H1 (cell line): ENCODE results near the gene CFAP74. TPM values are rescaled to one million over a fixed set of nuclear protein-coding genes. Genes with fewer than 3 reads are reported as not detected.

Experiments
- CTCF ChIA-PET: fragments of 300-600 bp; sonication (Branson Sonifier 250); formaldehyde crosslinking; loops from one replicate; lab custom pipeline; 2021; ENCODE audit not compliant: partially characterized antibody; lab: Charles Lee
- POLR2A ChIA-PET: fragments of 300-600 bp; sonication (Branson Sonifier 250); formaldehyde crosslinking; loops from one replicate; lab custom pipeline; 2021; ENCODE audit warnings: inconsistent platforms; ENCODE audit not compliant: partially characterized antibody; lab: Charles Lee
- DNase-seq, 2 experiments: peaks; one replicate each; pipeline versions ENCODE4 v3.0.0 to v3.0.0-alpha.2; 2010 to 2022; ENCODE audit warnings: low spot score in 2 of 2, low read depth in 1 of 2, mixed read lengths in 1 of 2
- FAIRE-seq: peaks from 2 replicates; lab custom pipeline; 2011; peaks lifted over from hg19 to GRCh38; lab: Jason Lieb, UNC
- H2AFZ ChIP-seq: 2 replicates; pipeline ENCODE4 v1.8.1; 2012; ENCODE audit warnings: low read length, inconsistent platforms
- H2AK5ac ChIP-seq: 2 replicates; pipeline ENCODE4 v1.6.1; 2013; ENCODE audit warnings: low read depth, low read length
- H2BK120ac ChIP-seq: replicated peaks from 2 replicates; pipeline ENCODE3; 2013; ENCODE audit warnings: low read depth, low read length, inconsistent platforms
- H2BK12ac ChIP-seq: 2 replicates; pipeline ENCODE4 v1.6.1; 2013; ENCODE audit warnings: low read depth, low read length
- H2BK15ac ChIP-seq: 2 replicates; pipeline ENCODE4 v1.6.1; 2013; ENCODE audit warnings: low read length
- H2BK20ac ChIP-seq: 2 replicates; pipeline ENCODE4 v1.6.1; 2013; ENCODE audit warnings: low read length
- H2BK5ac ChIP-seq: 2 replicates; pipeline ENCODE4 v1.6.1; 2013; ENCODE audit warnings: low read depth, low read length
- H3K14ac ChIP-seq: 2 replicates; pipeline ENCODE4 v1.6.1; 2013; ENCODE audit warnings: inconsistent platforms; ENCODE audit not compliant: insufficient read length
- H3K18ac ChIP-seq: 2 replicates; pipeline ENCODE4 v1.6.1; 2013; ENCODE audit warnings: low read length; ENCODE audit errors: extremely low read depth
- H3K23ac ChIP-seq: 2 replicates; pipeline ENCODE4 v1.6.1; 2013; ENCODE audit warnings: inconsistent platforms; ENCODE audit not compliant: insufficient read length
- H3K23me2 ChIP-seq: 2 replicates; pipeline ENCODE4 v1.6.1; 2013; ENCODE audit warnings: low read depth, low read length
- H3K27ac ChIP-seq: 2 replicates; pipeline ENCODE4 v1.6.1; 2011; ENCODE audit warnings: low read depth, low read length, inconsistent platforms
- H3K27me3 ChIP-seq, 4 experiments: replicated peaks in 1 of 4; 1 replicate in 1 of 4; 2 replicates in 3 of 4; pipeline versions ENCODE4 v1.6.1 to v1.8.1; 2011 to 2013; ENCODE audit warnings: low read length in 3 of 4, mild to moderate bottlenecking in 3 of 4, inconsistent platforms in 2 of 4, mixed read lengths in 2 of 4, moderate library complexity in 1 of 4; ENCODE audit not compliant: control insufficient read depth in 3 of 4, insufficient read depth in 3 of 4; ENCODE audit errors: extremely low read depth in 1 of 4
- H3K36me3 ChIP-seq, 4 experiments: 2 replicates each; pipeline versions ENCODE4 v1.6.1 to v1.8.1; 2011 to 2013; ENCODE audit warnings: mild to moderate bottlenecking in 4 of 4, low read length in 3 of 4, moderate library complexity in 2 of 4, control low read depth in 1 of 4, inconsistent platforms in 1 of 4; ENCODE audit not compliant: insufficient read depth in 4 of 4, control insufficient read depth in 2 of 4
- H3K4ac ChIP-seq: replicated peaks from 2 replicates; pipeline ENCODE3; 2013; ENCODE audit warnings: low read length, low read depth, mixed read lengths, inconsistent platforms; ENCODE audit not compliant: insufficient read length
- H3K4me1 ChIP-seq, 4 experiments: replicated peaks in 1 of 4; 1 replicate in 1 of 4; 2 replicates in 3 of 4; pipeline versions ENCODE4 v1.6.1 to v1.8.1; 2011 to 2013; ENCODE audit warnings: low read length in 3 of 4, inconsistent platforms in 2 of 4, mixed read lengths in 1 of 4; ENCODE audit not compliant: insufficient read depth in 4 of 4, control insufficient read depth in 3 of 4
- H3K4me2 ChIP-seq, 2 experiments: 2 replicates each; pipeline versions ENCODE4 v1.6.1 to v1.8.1; 2011 to 2013; ENCODE audit warnings: low read depth in 2 of 2, low read length in 2 of 2, control low read depth in 1 of 2, inconsistent platforms in 1 of 2, mild to moderate bottlenecking in 1 of 2; ENCODE audit not compliant: insufficient read depth in 1 of 2
- H3K4me3 ChIP-seq, 4 experiments: fragments of 200-600, 300-600 bp in 1 of 4; sonication (generic), shearing (Covaris generic), sonication (Bioruptor Twin) in 1 of 4; 2 replicates each; pipeline versions ENCODE4 v1.5.1 to v1.8.1; 2011 to 2016; ENCODE audit warnings: low read length in 4 of 4, low read depth in 3 of 4, control low read depth in 2 of 4, inconsistent platforms in 2 of 4, mild to moderate bottlenecking in 2 of 4, mixed read lengths in 1 of 4, moderate library complexity in 1 of 4; ENCODE audit not compliant: insufficient read depth in 2 of 4; ENCODE audit errors: extremely low read depth in 1 of 4
- H3K56ac ChIP-seq: replicated peaks from 2 replicates; pipeline ENCODE3; 2013; ENCODE audit warnings: low read depth, mild to moderate bottlenecking, mixed read lengths, low read length, inconsistent platforms; ENCODE audit not compliant: insufficient read length
- H3K79me1 ChIP-seq: 2 replicates; pipeline ENCODE4 v1.6.1; 2013; ENCODE audit warnings: low read depth, low read length, control low read depth
- H3K79me2 ChIP-seq, 2 experiments: 2 replicates each; pipeline versions ENCODE4 v1.6.1 to v1.8.1; 2012 to 2013; ENCODE audit warnings: low read length in 2 of 2, mild to moderate bottlenecking in 2 of 2, inconsistent platforms in 1 of 2; ENCODE audit not compliant: insufficient read depth in 2 of 2, control insufficient read depth in 1 of 2
- H3K9ac ChIP-seq, 4 experiments: replicated peaks in 1 of 4; 1 replicate in 1 of 4; 2 replicates in 3 of 4; pipeline versions ENCODE4 v1.6.1 to v1.8.1; 2011 to 2013; ENCODE audit warnings: low read depth in 3 of 4, low read length in 3 of 4, control low read depth in 2 of 4, mild to moderate bottlenecking in 2 of 4, moderate library complexity in 2 of 4, inconsistent platforms in 1 of 4; ENCODE audit errors: extremely low read depth in 1 of 4
- H3K9me3 ChIP-seq, 2 experiments: 2 replicates each; pipeline versions ENCODE4 v1.6.1 to v1.8.1; 2012 to 2013; ENCODE audit warnings: mild to moderate bottlenecking in 2 of 2, moderate library complexity in 2 of 2, control low read depth in 1 of 2, inconsistent platforms in 1 of 2, low read depth in 1 of 2, low read length in 1 of 2, mixed read lengths in 1 of 2; ENCODE audit not compliant: insufficient read depth in 2 of 2
- H4K20me1 ChIP-seq, 2 experiments: replicated peaks in 1 of 2; 2 replicates each; pipeline versions ENCODE3 to v1.8.1; 2011 to 2013; ENCODE audit warnings: inconsistent platforms in 2 of 2, low read length in 2 of 2, mild to moderate bottlenecking in 1 of 2; ENCODE audit not compliant: insufficient read depth in 2 of 2, control insufficient read depth in 1 of 2
- H4K5ac ChIP-seq: 2 replicates; pipeline ENCODE4 v1.6.1; 2013; ENCODE audit warnings: low read length, low read depth, mixed read lengths, inconsistent platforms; ENCODE audit not compliant: insufficient read length
- H4K8ac ChIP-seq: 2 replicates; pipeline ENCODE4 v1.8.0; 2013; ENCODE audit warnings: mild to moderate bottlenecking, moderate library complexity, low read length, inconsistent platforms; ENCODE audit not compliant: insufficient read depth; ENCODE audit errors: extremely low read depth
- H4K91ac ChIP-seq: replicated peaks from 2 replicates; pipeline ENCODE3; 2013; ENCODE audit warnings: low read length, mixed read lengths, inconsistent platforms; ENCODE audit not compliant: insufficient read length
- ASH2L ChIP-seq: fragments of 200-600, 300-600 bp; sonication (generic); IDR thresholded peaks from one replicate; pipeline ENCODE4 v1.7.1; 2017; ENCODE audit warnings: low read length
- GABPA ChIP-seq: IDR thresholded peaks from 2 replicates; pipeline ENCODE4 v1.6.1; 2011; ENCODE audit warnings: mild to moderate bottlenecking, low read length, moderate library complexity, borderline replicate concordance; ENCODE audit not compliant: insufficient read depth
- GTF2F1 ChIP-seq: IDR thresholded peaks from 2 replicates; pipeline ENCODE4 v1.6.1; 2012; ENCODE audit warnings: low read depth, low read length, improper control_type of control experiment, borderline replicate concordance
- POU5F1 ChIP-seq: IDR thresholded peaks from 2 replicates; pipeline ENCODE4 v1.6.1; 2011; ENCODE audit warnings: low read depth, mild to moderate bottlenecking, low read length, moderate library complexity
- RBBP5 ChIP-seq: IDR thresholded peaks from 2 replicates; pipeline ENCODE4 v1.7.1; 2012; ENCODE audit warnings: low read depth, mild to moderate bottlenecking, inconsistent platforms, low read length, moderate library complexity, borderline replicate concordance
- RFX5 ChIP-seq: IDR thresholded peaks from 2 replicates; pipeline ENCODE4 v1.6.1; 2011; ENCODE audit warnings: low read depth, low read length, improper control_type of control experiment, borderline replicate concordance
- RNF2 ChIP-seq: fragments of 200-900, 300-1000 bp; sonication (generic); IDR thresholded peaks from 2 replicates; pipeline ENCODE4 v1.7.1; 2016; ENCODE audit warnings: borderline replicate concordance, low read depth, mild to moderate bottlenecking, antibody characterized with exemption, low read length; ENCODE audit not compliant: poor library complexity, severe bottlenecking; ENCODE audit errors: missing control alignments
- SIRT6 ChIP-seq: IDR thresholded peaks from one replicate; pipeline ENCODE4 v1.7.1; 2012; ENCODE audit warnings: low read length, inconsistent platforms
- YY1 ChIP-seq: IDR thresholded peaks from 2 replicates; pipeline ENCODE4 v1.6.1; 2011; ENCODE audit warnings: low read depth, mild to moderate bottlenecking, low read length
- ZNF274 ChIP-seq: IDR thresholded peaks from 2 replicates; pipeline ENCODE4 v1.7.0; 2012; ENCODE audit warnings: low read length, borderline replicate concordance; ENCODE audit errors: extremely low read depth
- WGBS, 2 experiments: shearing (Covaris generic) in 1 of 2; methylation state at CpG; one replicate each; pipeline versions ENCODE4 v1.1.6 to v1.1.7; 2013 to 2015; ENCODE audit warnings: low lambda C conversion rate in 2 of 2, mixed read lengths in 2 of 2, inconsistent platforms in 1 of 2, low coverage in 1 of 2, missing lambda C conversion rate in 1 of 2; ENCODE audit not compliant: insufficient replicate concordance in 2 of 2, insufficient coverage in 1 of 2, insufficient read length in 1 of 2; ENCODE audit errors: extremely low coverage in 1 of 2, missing lambda C conversion rate in 1 of 2; 5-methylcytosine and 5-hydroxymethylcytosine counted together
- polyA plus RNA-seq, 7 experiments: library from polyadenylated mRNA; depleted of rRNA in 3 of 7; stranded (reverse) in 5 of 7; unstranded in 2 of 7; fragments of >200 nt in 5 of 7; fragments of 200-250 nt in 2 of 7; gene quantifications; 1 replicate in 5 of 7; 2 replicates in 1 of 7; 4 replicates in 1 of 7; pipeline versions ENCODE4 v1.2.1 to v1.2.3, GENCODE V29; 2011 to 2013; ENCODE audit warnings: missing spikeins in 2 of 7, mixed read lengths in 2 of 7
- total RNA-seq: library from RNA; stranded (reverse); fragmentation: NEBNext Ultra II Directional; extraction: Animal tissue kit (Norgen Biotek cat#: 25700); gene quantifications from 2 replicates; pipeline ENCODE4 v1.2.1, GENCODE V29; 2021

The CFAP74 gene
- total and polyA plus RNA-seq, 2 of the 8 experiments (the other 6 are each of a cell fraction or from before 2014, with no cell fraction given): 0.09 to 0.20 TPM

- ChIA-PET POLR2A (interaction anchor here (0.9 to 1.6 kb wide), 2 partner anchors 11 to 154 kb away, joined by 4 read pairs; no protein-coding TSS in a partner anchor), CTCF (interaction anchor here (0.7 to 8.8 kb wide), 37 partner anchors 10 to 268 kb away, joined by 3 to 249 read pairs (median 8); partner anchors contain the start of gene GABRD)
- TF ChIP-seq POU5F1: no peak
- TF ChIP-seq RFX5: no peak
- TF ChIP-seq ZNF274: no peak
- no peak for TF ChIP-seq ASH2L
- no peak for TF ChIP-seq YY1
- no peak for TF ChIP-seq RBBP5
- TF ChIP-seq GTF2F1: no peak
- TF ChIP-seq RNF2: no peak
- TF ChIP-seq SIRT6: no peak
- TF ChIP-seq GABPA: no peak
- Histone ChIP-seq H4K91ac (peak overlapping the region; percentile 69), H3K4me1 (peaks cover 0 to 26% (median 19%) of the 10 kb centered on the region in 4 experiments; a peak in 6 of 7 replicates), H3K36me3 (no peaks in the 10 kb centered on the region), H3K56ac (no peak overlapping the region), H2BK15ac (peak overlapping the region; percentile 88; the same call in 1 of the 2 replicates), H3K79me2 (no peaks in the 10 kb centered on the region; a peak in 1 of 4 replicates), H3K4me2 (no peak overlapping the region), H4K8ac (0 out of 2 replicates have a peak overlapping the region, but pooled peaks have one; percentile 57), H2AK5ac (no peak overlapping the region), H4K5ac (no peak overlapping the region), H2BK20ac (0 out of 2 replicates have a peak overlapping the region, but pooled peaks have one; percentile 10), H3K27me3 (peaks cover 0 to 7% (median 0%) of the 10 kb centered on the region in 4 experiments; a peak in 3 of 7 replicates), H2AFZ (no peak overlapping the region), H3K23ac (no peak overlapping the region), H3K9ac (no peak overlapping the region), H3K14ac (no peak overlapping the region), H2BK120ac (no peak overlapping the region), H3K23me2 (peaks cover 4% of the 10 kb centered on the region), H4K20me1 (peaks cover 0 to 3% of the 10 kb centered on the region in 2 experiments), H3K18ac (no peak overlapping the region), H3K27ac (no peak overlapping the region), H2BK5ac (no peak overlapping the region; the same call in 1 of the 2 replicates), H2BK12ac (peak overlapping the region; percentile 95; the same call in 1 of the 2 replicates), H3K9me3 (no peaks in the 10 kb centered on the region), H3K4ac (no peak overlapping the region), H3K79me1 (no peaks in the 10 kb centered on the region), H3K4me3 (no peak overlapping the region)
- WGBS, 2 experiments: 84% methylated on average over 15 of the region's 15 CpGs; no CpG with 5 or more reads in 1 of the 2 experiments
- FAIRE-seq (no peak), DNase-seq (no peak)
Observed at GRCh38 chr1:2045468-2046173, 42.0 kb upstream of the CFAP74 start.
